GM12878 (cell line): ENCODE measurements around the gene VPS33B. TPM values are rescaled to one million over a fixed set of nuclear protein-coding genes. Genes with fewer than 3 reads are reported as not detected.

Source experiments
- ATF7 ChIP-seq: fragments of 450-650 bp; IDR thresholded peaks from 2 replicates; pipeline ENCODE4 v1.6.1; 2016; ENCODE audit warnings: low read depth, mild to moderate bottlenecking
- CBFB ChIP-seq: IDR thresholded peaks from 2 replicates; pipeline ENCODE4 v1.6.1; 2016; ENCODE audit warnings: antibody characterized with exemption, low read depth
- E2F8 ChIP-seq: fragments of 450-650 bp; IDR thresholded peaks from 2 replicates; pipeline ENCODE4 v1.6.1; 2018; ENCODE audit warnings: mild to moderate bottlenecking, low read depth, moderate library complexity; ENCODE audit not compliant: partially characterized antibody
- E4F1 ChIP-seq: fragments of 450-650 bp; IDR thresholded peaks from 2 replicates; pipeline ENCODE4 v1.6.1; 2018; ENCODE audit warnings: borderline replicate concordance, mild to moderate bottlenecking; ENCODE audit not compliant: partially characterized antibody
- EED ChIP-seq: sonication (generic); IDR thresholded peaks from 2 replicates; pipeline ENCODE4 v1.6.1; 2016; ENCODE audit warnings: antibody characterized with exemption, low read depth
- ELK1 ChIP-seq: IDR thresholded peaks from 2 replicates; pipeline ENCODE4 v1.6.1; 2012; ENCODE audit warnings: low read depth, low read length, improper control_type of control experiment
- GATAD2B ChIP-seq: fragments of 450-650 bp; conservative IDR thresholded peaks from 2 replicates; pipeline ENCODE4 v1.6.1; 2017; ENCODE audit warnings: low read depth, mild to moderate bottlenecking, moderate library complexity
- IKZF1 ChIP-seq: fragments of 450-650 bp; conservative IDR thresholded peaks from 2 replicates; pipeline ENCODE4 v1.6.1; 2017; ENCODE audit warnings: antibody characterized with exemption, mild to moderate bottlenecking
- IKZF2 ChIP-seq, 2 experiments: fragments of 450-650 bp; IDR thresholded peaks; 2 replicates each; pipeline ENCODE4 v1.6.1; 2017; ENCODE audit warnings: mild to moderate bottlenecking in 2 of 2, moderate library complexity in 2 of 2
- KAT2A ChIP-seq: conservative IDR thresholded peaks from 2 replicates; pipeline ENCODE4 v1.6.1; 2011; ENCODE audit warnings: low read depth, low read length; ENCODE audit not compliant: control insufficient read depth
- POLR2AphosphoS5 ChIP-seq: IDR thresholded peaks from 2 replicates; pipeline ENCODE4 v1.6.1; 2011; ENCODE audit warnings: mild to moderate bottlenecking, low read length, inconsistent platforms
- RELA ChIP-seq: fragments of 450-650 bp; IDR thresholded peaks from 2 replicates; pipeline ENCODE4 v1.8.0; 2014; ENCODE audit warnings: borderline replicate concordance; ENCODE audit not compliant: partially characterized antibody
- RUNX3 ChIP-seq: IDR thresholded peaks from 2 replicates; pipeline ENCODE4 v1.6.1; 2012; ENCODE audit warnings: low read length, inconsistent platforms
- SMAD5 ChIP-seq: IDR thresholded peaks from 2 replicates; pipeline ENCODE4 v1.6.1; 2016; ENCODE audit warnings: antibody characterized with exemption, low read depth
- SRF ChIP-seq, 2 experiments: IDR thresholded peaks; 2 replicates each; pipeline ENCODE4 v1.6.1; 2011; ENCODE audit warnings: low read depth in 2 of 2, low read length in 2 of 2, mild to moderate bottlenecking in 1 of 2, moderate library complexity in 1 of 2
- TAF1 ChIP-seq: IDR thresholded peaks from 2 replicates; pipeline ENCODE4 v1.6.1; 2011; ENCODE audit warnings: mild to moderate bottlenecking, low read depth, low read length, borderline replicate concordance
- TCF7 ChIP-seq: IDR thresholded peaks from 2 replicates; pipeline ENCODE4 v1.6.1; 2014; ENCODE audit warnings: antibody characterized with exemption, borderline replicate concordance
- ZNF207 ChIP-seq: fragments of 450-650 bp; IDR thresholded peaks from 2 replicates; pipeline ENCODE4 v1.6.1; 2014; ENCODE audit warnings: antibody characterized with exemption, mild to moderate bottlenecking, borderline replicate concordance
- ZNF622 ChIP-seq: fragments of 450-650 bp; IDR thresholded peaks from 2 replicates; pipeline ENCODE4 v1.6.1; 2017; ENCODE audit warnings: mild to moderate bottlenecking, inconsistent platforms
- ZSCAN29 ChIP-seq: fragments of 450-650 bp; IDR thresholded peaks from 2 replicates; pipeline ENCODE4 v1.6.1; 2017; ENCODE audit warnings: mild to moderate bottlenecking, moderate library complexity
- polyA plus RNA-seq, 11 experiments: library from polyadenylated mRNA; depleted of rRNA in 4 of 11; unstranded in 6 of 11; stranded (reverse) in 5 of 11; fragments of >200 nt; fragmentation: Nextera tagmentation in 4 of 11; fragmentation: Illumina TruSeq in 1 of 11; extraction: Ambion mirVana in 4 of 11; extraction: Trizol in 1 of 11; gene quantifications; 1 replicate in 1 of 11; 2 replicates in 10 of 11; pipeline versions ENCODE4 v1.2.1 to v1.2.3, GENCODE V29; 2011 to 2016; ENCODE audit warnings: inconsistent platforms in 2 of 11, missing spikeins in 2 of 11, low read depth in 1 of 11
- total RNA-seq, 4 experiments: library from RNA; depleted of rRNA in 3 of 4; stranded (reverse); fragments of >200 nt in 3 of 4; fragmentation: Illumina TruSeq in 1 of 4; extraction: Trizol in 1 of 4; gene quantifications; 2 replicates each; pipeline versions ENCODE4 v1.2.1 to v1.2.3, GENCODE V29; 2013 to 2021
- TF ChIP-seq, protein P1 (sequence below): fragments of 450-650 bp; IDR thresholded peaks from 2 replicates; pipeline ENCODE4 v1.6.1; 2016; ENCODE audit warnings: mild to moderate bottlenecking

The VPS33B gene
- total and polyA plus RNA-seq, 10 of the 15 experiments (the other 5 are each of a cell fraction or from before 2014, with no cell fraction given): 11.4 to 21.5 (median 15.2) TPM

GRCh38 chr15:91022075-91022831 lies at the start of gene VPS33B (continued):
- TF ChIP-seq KAT2A: no peak
- peak in 1 of 2 experiments; percentile 60; a peak in 1 of 4 replicates for TF ChIP-seq SRF (IDR thresholded peaks at IDR 0.05; ENCODE audit: low read depth in 2 of 2, low read length in 2 of 2)
- TF ChIP-seq GATAD2B: peak; percentile 33; the same call in 1 of the 2 replicates
- TF ChIP-seq ZNF622: no peak
- peak; percentile 34 for TF ChIP-seq RELA
- peak; percentile 56 to 65; a peak in 3 of 4 replicates for TF ChIP-seq IKZF2 (IDR thresholded peaks at IDR 0.05)
- TF ChIP-seq RUNX3: peak; percentile 9; the same call in 1 of the 2 replicates
- peak; percentile 67; the same call in 1 of the 2 replicates for TF ChIP-seq ELK1
- TF ChIP-seq CBFB: peak; percentile 75; the same call in 1 of the 2 replicates
- TF ChIP-seq EED: peak; percentile 74
- peak; percentile 58 for TF ChIP-seq E4F1
- peak; percentile 84 for TF ChIP-seq ZSCAN29
- TF ChIP-seq E2F8: peak; percentile 75
- TF ChIP-seq SMAD5: peak; percentile 42; the same call in 1 of the 2 replicates
- TF ChIP-seq, protein P1, sequence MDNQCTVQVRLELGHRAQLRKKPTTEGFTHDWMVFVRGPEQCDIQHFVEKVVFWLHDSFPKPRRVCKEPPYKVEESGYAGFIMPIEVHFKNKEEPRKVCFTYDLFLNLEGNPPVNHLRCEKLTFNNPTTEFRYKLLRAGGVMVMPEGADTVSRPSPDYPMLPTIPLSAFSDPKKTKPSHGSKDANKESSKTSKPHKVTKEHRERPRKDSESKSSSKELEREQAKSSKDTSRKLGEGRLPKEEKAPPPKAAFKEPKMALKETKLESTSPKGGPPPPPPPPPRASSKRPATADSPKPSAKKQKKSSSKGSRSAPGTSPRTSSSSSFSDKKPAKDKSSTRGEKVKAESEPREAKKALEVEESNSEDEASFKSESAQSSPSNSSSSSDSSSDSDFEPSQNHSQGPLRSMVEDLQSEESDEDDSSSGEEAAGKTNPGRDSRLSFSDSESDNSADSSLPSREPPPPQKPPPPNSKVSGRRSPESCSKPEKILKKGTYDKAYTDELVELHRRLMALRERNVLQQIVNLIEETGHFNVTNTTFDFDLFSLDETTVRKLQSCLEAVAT: peak; percentile 79
- TF ChIP-seq ZNF207: peak; percentile 63; the same call in 1 of the 2 replicates
- peak; percentile 83 for TF ChIP-seq IKZF1
- TF ChIP-seq TAF1: peak; percentile 86; the same call in 1 of the 2 replicates
- TF ChIP-seq TCF7: no peak
- TF ChIP-seq POLR2AphosphoS5: peak; percentile 88
- peak; percentile 54; the same call in 1 of the 2 replicates for TF ChIP-seq ATF7
